GM23338 (cell line): ENCODE data around the gene KRAS. TPM values are rescaled to one million over a fixed set of nuclear protein-coding genes. Genes with fewer than 3 reads are reported as not detected.

ENCODE experiments used
- ATAC-seq: fragments of 200-7000 bp; cut with Tn5 transposase; 3 replicates; pipeline ENCODE4 v1.9.1; 2020
- DNase-seq: peaks from one replicate; pipeline ENCODE4 v3.0.0-alpha.2; 2015; ENCODE audit warnings: low spot score
- H2AFZ ChIP-seq: fragments of 200-600 bp; sonication (generic); 2 replicates; pipeline ENCODE4 v1.8.0; 2016; ENCODE audit warnings: antibody characterized with exemption, mild to moderate bottlenecking, moderate library complexity
- H3F3A ChIP-seq: fragments of 200-600 bp; sonication (generic); replicated peaks from 2 replicates; pipeline ENCODE4 v1.8.0; 2017; ENCODE audit warnings: antibody characterized with exemption, mixed run types, low read depth
- H3K27ac ChIP-seq: fragments of 200-600 bp; sonication (generic); 2 replicates; pipeline ENCODE4 v1.6.1; 2016; ENCODE audit warnings: low read depth
- H3K27me3 ChIP-seq: fragments of 200-600 bp; sonication (generic); 2 replicates; pipeline ENCODE4 v1.8.0; 2016; ENCODE audit warnings: mild to moderate bottlenecking, mixed run types, moderate library complexity; ENCODE audit not compliant: insufficient read depth
- H3K36me3 ChIP-seq: fragments of 200-600 bp; sonication (generic); 2 replicates; pipeline ENCODE4 v1.8.0; 2016; ENCODE audit warnings: mild to moderate bottlenecking; ENCODE audit not compliant: insufficient read depth
- H3K4me1 ChIP-seq: fragments of 200-600 bp; sonication (generic); 2 replicates; pipeline ENCODE4 v1.8.0; 2016; ENCODE audit warnings: mild to moderate bottlenecking, moderate library complexity; ENCODE audit not compliant: insufficient read depth
- H3K4me2 ChIP-seq: fragments of 200-600 bp; sonication (generic); 2 replicates; pipeline ENCODE4 v1.7.1; 2017; ENCODE audit warnings: mixed run types
- H3K4me3 ChIP-seq: fragments of 200-600 bp; sonication (generic); 2 replicates; pipeline ENCODE4 v1.6.1; 2016; ENCODE audit warnings: mixed run types
- H3K79me2 ChIP-seq: fragments of 200-600 bp; sonication (generic); replicated peaks from 2 replicates; pipeline ENCODE4 v1.8.0; 2017; ENCODE audit warnings: mild to moderate bottlenecking; ENCODE audit not compliant: insufficient read depth
- H3K9me2 ChIP-seq: fragments of 200-600 bp; sonication (generic); 2 replicates; pipeline ENCODE4 v1.8.0; 2017; ENCODE audit not compliant: insufficient read depth
- H4K20me1 ChIP-seq: fragments of 200-600 bp; sonication (generic); replicated peaks from 2 replicates; pipeline ENCODE4 v1.8.0; 2017; ENCODE audit warnings: mild to moderate bottlenecking; ENCODE audit not compliant: insufficient read depth
- H3K27ac Mint-ChIP-seq: 2 replicates; pipeline ENCODE4 v1.8.0; 2020; ENCODE audit warnings: inconsistent platforms, mild to moderate bottlenecking, moderate library complexity, mixed read lengths
- H3K27me3 Mint-ChIP-seq: 3 replicates; pipeline ENCODE4 v1.8.0; 2022; ENCODE audit warnings: low read depth, mild to moderate bottlenecking, moderate library complexity, mixed read lengths, inconsistent platforms; ENCODE audit not compliant: insufficient read depth, poor library complexity
- H3K36me3 Mint-ChIP-seq: 3 replicates; pipeline ENCODE4 v1.8.0; 2021; ENCODE audit warnings: low read depth, mild to moderate bottlenecking, inconsistent platforms, moderate library complexity, mixed read lengths
- H3K4me1 Mint-ChIP-seq: 3 replicates; pipeline ENCODE4 v1.8.0; 2020; ENCODE audit warnings: mild to moderate bottlenecking, inconsistent platforms, mixed read lengths
- H3K4me3 Mint-ChIP-seq: 3 replicates; pipeline ENCODE4 v1.8.0; 2021; ENCODE audit warnings: moderate library complexity, mild to moderate bottlenecking, inconsistent platforms, mixed read lengths
- H3K9me3 Mint-ChIP-seq: 3 replicates; pipeline ENCODE4 v1.8.0; 2020; ENCODE audit warnings: moderate library complexity, mild to moderate bottlenecking, inconsistent platforms, mixed read lengths
- CREB1 ChIP-seq: fragments of 250-450 bp; sonication (Bioruptor Pico); IDR thresholded peaks from 2 replicates; pipeline ENCODE4 v1.5.0; 2020; ENCODE audit warnings: low read depth, mild to moderate bottlenecking, moderate library complexity
- ETS1 ChIP-seq: IDR thresholded peaks from 2 replicates; pipeline ENCODE4 v1.6.1; 2016; ENCODE audit warnings: antibody characterized with exemption
- EZH2 ChIP-seq: fragments of 200-600 bp; sonication (generic); IDR thresholded peaks from one replicate; pipeline ENCODE4 v1.8.0; 2017; ENCODE audit warnings: antibody characterized with exemption, mild to moderate bottlenecking, low read depth; ENCODE audit not compliant: unreplicated experiment
- EZH2phosphoT487 ChIP-seq: fragments of 200-600 bp; sonication (generic); IDR thresholded peaks from one replicate; pipeline ENCODE4 v1.8.1; 2018; ENCODE audit warnings: antibody characterized with exemption; ENCODE audit not compliant: unreplicated experiment
- JUNB ChIP-seq: IDR thresholded peaks from one replicate; pipeline ENCODE4 v1.6.1; 2016; ENCODE audit warnings: antibody characterized with exemption; ENCODE audit not compliant: unreplicated experiment
- NANOG ChIP-seq: IDR thresholded peaks from 2 replicates; pipeline ENCODE4 v1.6.1; 2016; ENCODE audit warnings: antibody characterized with exemption, borderline replicate concordance
- POLR2AphosphoS5 ChIP-seq: IDR thresholded peaks from 2 replicates; pipeline ENCODE4 v1.6.1; 2016; ENCODE audit warnings: antibody characterized with exemption, low read depth
- STAT1 ChIP-seq: IDR thresholded peaks from one replicate; pipeline ENCODE4 v1.6.1; 2016; ENCODE audit warnings: antibody characterized with exemption; ENCODE audit not compliant: unreplicated experiment
- ZNF114 ChIP-seq: fragments of 250-450 bp; sonication (Bioruptor Pico); IDR thresholded peaks from 2 replicates; pipeline ENCODE4 v1.5.0; 2020; ENCODE audit warnings: mild to moderate bottlenecking, moderate library complexity
- ZNF331 ChIP-seq: fragments of 250-450 bp; sonication (Bioruptor Pico); IDR thresholded peaks from 2 replicates; pipeline ENCODE4 v1.5.0; 2020; ENCODE audit warnings: low read depth, mild to moderate bottlenecking, moderate library complexity
- ZNF462 ChIP-seq: fragments of 250-450 bp; sonication (Bioruptor Pico); IDR thresholded peaks from 2 replicates; pipeline ENCODE4 v1.5.0; 2020; ENCODE audit warnings: mild to moderate bottlenecking, moderate library complexity
- polyA plus RNA-seq: library from polyadenylated mRNA; unstranded; fragments of >200 nt; fragmentation: Nextera tagmentation; extraction: Ambion mirVana; gene quantifications from 2 replicates; pipeline ENCODE4 v1.2.1, GENCODE V29; 2016
- total RNA-seq: library from RNA; depleted of rRNA; stranded (reverse); fragments of >200 nt; shearing (Covaris generic); gene quantifications from 2 replicates; pipeline ENCODE4 v1.2.3, GENCODE V29; 2014
- TF ChIP-seq, protein P1 (sequence below): IDR thresholded peaks from one replicate; pipeline ENCODE4 v1.6.1; 2018; ENCODE audit warnings: antibody characterized with exemption; ENCODE audit not compliant: unreplicated experiment
- TF ChIP-seq, protein P2 (sequence below), 2 experiments: fragments of 200-600 bp in 1 of 2; sonication (generic) in 1 of 2; conservative IDR thresholded peaks; 2 replicates each; pipeline versions ENCODE4 v1.5.1 to v1.6.1; 2016 to 2017; ENCODE audit warnings: antibody characterized with exemption in 2 of 2, low read depth in 2 of 2, mild to moderate bottlenecking in 2 of 2, moderate library complexity in 1 of 2

The KRAS gene
- total and polyA plus RNA-seq, 2 experiments from 2014 or later: 54.7 to 131 TPM

DNA sequence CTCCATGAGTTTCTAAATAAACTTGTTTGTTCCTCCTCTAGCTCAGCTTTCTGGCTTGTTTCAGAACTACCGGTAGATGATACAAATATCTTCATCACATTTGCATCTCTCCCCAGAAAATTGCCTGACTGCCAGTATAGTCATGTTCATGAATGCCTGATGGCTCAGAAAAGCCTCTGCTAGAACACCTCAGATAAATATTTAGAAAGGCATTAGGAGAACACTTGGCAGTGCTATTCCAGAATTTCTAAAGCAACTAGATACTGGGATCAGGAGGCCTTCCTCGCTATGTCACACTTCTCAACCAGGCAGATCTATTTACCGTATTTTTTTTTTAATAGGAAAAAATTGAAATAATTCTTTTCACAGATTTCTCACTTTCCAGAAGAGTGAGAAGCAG, 32.3 kb upstream of the KRAS start:
- no peak overlapping the region for H3K4me3 Mint-ChIP-seq
- no peaks in the 10 kb centered on the region for H3K36me3 ChIP-seq

More for the DNA sequence above, 32.3 kb upstream of the KRAS start:
- Histone ChIP-seq H3K4me2 (no peak overlapping the region), H3K27me3 (no peaks in the 10 kb centered on the region), H3K4me3 (no peak overlapping the region), H3K79me2 (no peaks in the 10 kb centered on the region), H3K4me1 (no peaks in the 10 kb centered on the region), H3K27ac (no peak overlapping the region), H3K9me2 (no peaks in the 10 kb centered on the region), H2AFZ (no peak overlapping the region), H3F3A (no peaks in the 10 kb centered on the region), H4K20me1 (no peaks in the 10 kb centered on the region)
- H3K4me1 Mint-ChIP-seq: no peaks in the 10 kb centered on the region
- no peaks in the 10 kb centered on the region for H3K36me3 Mint-ChIP-seq
- H3K27ac Mint-ChIP-seq: no peak overlapping the region
- no peak for DNase-seq
- ATAC-seq: no peak
- TF ChIP-seq, protein P1, sequence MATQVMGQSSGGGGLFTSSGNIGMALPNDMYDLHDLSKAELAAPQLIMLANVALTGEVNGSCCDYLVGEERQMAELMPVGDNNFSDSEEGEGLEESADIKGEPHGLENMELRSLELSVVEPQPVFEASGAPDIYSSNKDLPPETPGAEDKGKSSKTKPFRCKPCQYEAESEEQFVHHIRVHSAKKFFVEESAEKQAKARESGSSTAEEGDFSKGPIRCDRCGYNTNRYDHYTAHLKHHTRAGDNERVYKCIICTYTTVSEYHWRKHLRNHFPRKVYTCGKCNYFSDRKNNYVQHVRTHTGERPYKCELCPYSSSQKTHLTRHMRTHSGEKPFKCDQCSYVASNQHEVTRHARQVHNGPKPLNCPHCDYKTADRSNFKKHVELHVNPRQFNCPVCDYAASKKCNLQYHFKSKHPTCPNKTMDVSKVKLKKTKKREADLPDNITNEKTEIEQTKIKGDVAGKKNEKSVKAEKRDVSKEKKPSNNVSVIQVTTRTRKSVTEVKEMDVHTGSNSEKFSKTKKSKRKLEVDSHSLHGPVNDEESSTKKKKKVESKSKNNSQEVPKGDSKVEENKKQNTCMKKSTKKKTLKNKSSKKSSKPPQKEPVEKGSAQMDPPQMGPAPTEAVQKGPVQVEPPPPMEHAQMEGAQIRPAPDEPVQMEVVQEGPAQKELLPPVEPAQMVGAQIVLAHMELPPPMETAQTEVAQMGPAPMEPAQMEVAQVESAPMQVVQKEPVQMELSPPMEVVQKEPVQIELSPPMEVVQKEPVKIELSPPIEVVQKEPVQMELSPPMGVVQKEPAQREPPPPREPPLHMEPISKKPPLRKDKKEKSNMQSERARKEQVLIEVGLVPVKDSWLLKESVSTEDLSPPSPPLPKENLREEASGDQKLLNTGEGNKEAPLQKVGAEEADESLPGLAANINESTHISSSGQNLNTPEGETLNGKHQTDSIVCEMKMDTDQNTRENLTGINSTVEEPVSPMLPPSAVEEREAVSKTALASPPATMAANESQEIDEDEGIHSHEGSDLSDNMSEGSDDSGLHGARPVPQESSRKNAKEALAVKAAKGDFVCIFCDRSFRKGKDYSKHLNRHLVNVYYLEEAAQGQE: no peak
- no peak for TF ChIP-seq POLR2AphosphoS5
- TF ChIP-seq, protein P2, sequence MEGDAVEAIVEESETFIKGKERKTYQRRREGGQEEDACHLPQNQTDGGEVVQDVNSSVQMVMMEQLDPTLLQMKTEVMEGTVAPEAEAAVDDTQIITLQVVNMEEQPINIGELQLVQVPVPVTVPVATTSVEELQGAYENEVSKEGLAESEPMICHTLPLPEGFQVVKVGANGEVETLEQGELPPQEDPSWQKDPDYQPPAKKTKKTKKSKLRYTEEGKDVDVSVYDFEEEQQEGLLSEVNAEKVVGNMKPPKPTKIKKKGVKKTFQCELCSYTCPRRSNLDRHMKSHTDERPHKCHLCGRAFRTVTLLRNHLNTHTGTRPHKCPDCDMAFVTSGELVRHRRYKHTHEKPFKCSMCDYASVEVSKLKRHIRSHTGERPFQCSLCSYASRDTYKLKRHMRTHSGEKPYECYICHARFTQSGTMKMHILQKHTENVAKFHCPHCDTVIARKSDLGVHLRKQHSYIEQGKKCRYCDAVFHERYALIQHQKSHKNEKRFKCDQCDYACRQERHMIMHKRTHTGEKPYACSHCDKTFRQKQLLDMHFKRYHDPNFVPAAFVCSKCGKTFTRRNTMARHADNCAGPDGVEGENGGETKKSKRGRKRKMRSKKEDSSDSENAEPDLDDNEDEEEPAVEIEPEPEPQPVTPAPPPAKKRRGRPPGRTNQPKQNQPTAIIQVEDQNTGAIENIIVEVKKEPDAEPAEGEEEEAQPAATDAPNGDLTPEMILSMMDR (conservative IDR thresholded peaks at IDR 0.05; ENCODE audit: low read depth in 2 of 2): no peak
- TF ChIP-seq JUNB: no peak
- TF ChIP-seq EZH2: no peak
- TF ChIP-seq ZNF331 (CRISPR knock-in tag): no peak
- no peak for TF ChIP-seq NANOG
- no peak for TF ChIP-seq ZNF114 (CRISPR knock-in tag)
- no peak for TF ChIP-seq ZNF462
- TF ChIP-seq STAT1: no peak
- TF ChIP-seq EZH2phosphoT487: no peak
- TF ChIP-seq CREB1: no peak
- TF ChIP-seq ETS1: no peak
- peaks cover 2% of the 10 kb centered on the region for H3K27me3 Mint-ChIP-seq
- no peaks in the 10 kb centered on the region for H3K9me3 Mint-ChIP-seq
